GM18517 (cell line): ENCODE data around the gene PDC.
A peak's percentile ranks its signal among the peaks of the same experiment; 100 is the strongest.
"Not testable (repeated sequence)": the region's sequence is repeated elsewhere in the genome, so short reads cannot be mapped to it uniquely, and the experiment has no call there.

Source experiments
- ATAC-seq: cut with Tn5 transposase; IDR thresholded peaks from one replicate; pipeline ENCODE4 v1.9.1; 2021; ENCODE audit warnings: mild to moderate bottlenecking, moderate library complexity; ENCODE audit not compliant: unreplicated experiment

Gene PDC

GRCh38 chr1:186404454-186405051 lies 56.4 kb downstream of the PDC start:
- ATAC-seq: peak; percentile 66

GRCh38 chr1:186403632-186404031 lies 57.3 kb downstream of the PDC start:
- ATAC-seq: no peak

- not testable (repeated sequence) for ATAC-seq
Observed at GRCh38 chr1:186401446-186401845, 59.5 kb downstream of the PDC start.
